HCT116 (cell line): ENCODE measurements around the gene ADK. TPM values are rescaled to one million over a fixed set of nuclear protein-coding genes. Genes with fewer than 3 reads are reported as not detected.
A peak's percentile ranks its signal among the peaks of the same experiment; 100 is the strongest.

Experiments
- ATAC-seq: fragments of 200-7000 bp; cut with Tn5 transposase; 2 replicates; pipeline ENCODE4 v1.9.1; 2020; ENCODE audit warnings: mild to moderate bottlenecking, moderate library complexity
- Bru-seq: library from RNA; stranded (reverse); fragments of 400-500 nt; gene quantifications from one replicate; lab custom pipeline; 2021; lab: Mats Ljungman, UMichigan
- BruChase-seq, 2 experiments: library from RNA; stranded (reverse); fragments of 400-500 nt; gene quantifications; one replicate each; lab custom pipeline; 2021; lab: Mats Ljungman, UMichigan
- BruUV-seq: library from RNA; stranded (reverse); fragments of 400-500 nt; replicated peaks from 2 replicates; lab custom pipeline; 2021; lab: Mats Ljungman, UMichigan
- CTCF ChIA-PET: fragments of 300-600 bp; sonication (Branson Sonifier 250); formaldehyde crosslinking; loops from one replicate; lab custom pipeline; 2021; ENCODE audit warnings: antibody characterized with exemption; lab: Charles Lee
- POLR2A ChIA-PET: fragments of 300-600, 350-600 bp; sonication (Branson Sonifier 250); formaldehyde crosslinking; loops from one replicate; lab custom pipeline; 2021; ENCODE audit warnings: antibody characterized with exemption; lab: Charles Lee
- RAD21 ChIA-PET, 2 experiments: fragments of 300-600 bp; sonication (Branson Sonifier 250); formaldehyde crosslinking; loops; one replicate each; lab custom pipeline; 2023; ENCODE audit warnings: low total read pairs in 2 of 2; ENCODE audit not compliant: uncharacterized antibody in 2 of 2, unreplicated experiment in 2 of 2, low non-redundant PET in 1 of 2; lab: Charles Lee
- DNase-seq: peaks from one replicate; pipeline ENCODE4 v3.0.0-alpha.2; 2010; ENCODE audit warnings: low read depth, low spot score
- H2AFZ ChIP-seq: fragments of 200-600 bp; shearing (Covaris generic), sonication (generic); 2 replicates; pipeline ENCODE4 v1.6.1; 2017; ENCODE audit warnings: low read depth, mixed run types, mixed read lengths, antibody characterized with exemption, low read length; ENCODE audit not compliant: poor library complexity, severe bottlenecking
- H3K27ac ChIP-seq: 2 replicates; pipeline ENCODE4 v1.5.1; 2012; ENCODE audit warnings: low read depth, low read length
- H3K27me3 ChIP-seq: fragments of 200-600 bp; sonication (generic); 2 replicates; pipeline ENCODE4 v1.6.1; 2016; ENCODE audit warnings: mixed run types, low read length, mixed read lengths; ENCODE audit not compliant: insufficient read depth
- H3K36me3 ChIP-seq, 2 experiments: fragments of 200-500 bp in 1 of 2; fragments of 200-600 bp in 1 of 2; sonication (Bioruptor generic) in 1 of 2; sonication (generic) in 1 of 2; 2 replicates each; pipeline versions ENCODE4 v1.5.1 to v1.6.1; 2014 to 2016; ENCODE audit warnings: low read length in 2 of 2, inconsistent platforms in 1 of 2, mixed read lengths in 1 of 2, mixed run types in 1 of 2; ENCODE audit not compliant: insufficient read depth in 2 of 2, control insufficient read depth in 1 of 2
- H3K4me1 ChIP-seq, 2 experiments: fragments of 200-600 bp in 1 of 2; sonication (generic) in 1 of 2; 2 replicates each; pipeline versions ENCODE4 v1.5.1 to v1.6.1; 2012 to 2017; ENCODE audit warnings: low read length in 2 of 2, inconsistent platforms in 1 of 2, mild to moderate bottlenecking in 1 of 2, mixed read lengths in 1 of 2, mixed run types in 1 of 2, moderate library complexity in 1 of 2; ENCODE audit not compliant: insufficient read depth in 2 of 2, control insufficient read depth in 1 of 2
- H3K4me2 ChIP-seq: fragments of 200-600 bp; sonication (generic); 2 replicates; pipeline ENCODE4 v1.6.1; 2017; ENCODE audit warnings: mixed run types, low read length, mixed read lengths
- H3K4me3 ChIP-seq, 2 experiments: fragments of 200-600 bp in 1 of 2; sonication (generic) in 1 of 2; replicated peaks in 1 of 2; 2 replicates each; pipeline ENCODE4 v1.5.1; 2011 to 2016; ENCODE audit warnings: low read length in 2 of 2, control low read depth in 1 of 2, low read depth in 1 of 2, mild to moderate bottlenecking in 1 of 2, mixed read lengths in 1 of 2, mixed run types in 1 of 2
- H3K79me2 ChIP-seq: fragments of 200-600 bp; sonication (generic); 2 replicates; pipeline ENCODE4 v1.6.1; 2017; ENCODE audit warnings: mild to moderate bottlenecking, mixed run types, low read length, moderate library complexity, mixed read lengths; ENCODE audit not compliant: insufficient read depth
- H3K9ac ChIP-seq: fragments of 200-600 bp; sonication (generic); 2 replicates; pipeline ENCODE4 v1.6.1; 2016; ENCODE audit warnings: low read length, mixed read lengths
- H3K9me2 ChIP-seq: fragments of 200-600 bp; sonication (generic), shearing (Covaris generic); 2 replicates; pipeline ENCODE4 v1.6.1; 2017; ENCODE audit warnings: mixed run types, mild to moderate bottlenecking, moderate library complexity; ENCODE audit not compliant: insufficient read depth
- H3K9me3 ChIP-seq, 2 experiments: fragments of 200-500 bp in 1 of 2; fragments of 200-600 bp in 1 of 2; sonication (Bioruptor generic) in 1 of 2; sonication (generic) in 1 of 2; 2 replicates each; pipeline ENCODE4 v1.6.1; 2014 to 2017; ENCODE audit warnings: low read length in 2 of 2, mixed read lengths in 2 of 2, inconsistent platforms in 1 of 2, low read depth in 1 of 2, mild to moderate bottlenecking in 1 of 2, mixed run types in 1 of 2, moderate library complexity in 1 of 2; ENCODE audit not compliant: control insufficient read depth in 1 of 2, insufficient read depth in 1 of 2
- H4K20me1 ChIP-seq: fragments of 200-600 bp; sonication (generic), shearing (Covaris generic); 2 replicates; pipeline ENCODE4 v1.6.1; 2017; ENCODE audit warnings: mixed run types, mild to moderate bottlenecking, moderate library complexity; ENCODE audit not compliant: insufficient read depth
- CEBPB ChIP-seq: IDR thresholded peaks from 2 replicates; pipeline ENCODE4 v1.6.1; 2012; ENCODE audit warnings: low read depth
- CTCF ChIP-seq, 3 experiments: fragments of 200-600 bp in 1 of 3; sonication (generic) in 1 of 3; IDR thresholded peaks in 2 of 3; conservative IDR thresholded peaks in 1 of 3; 2 replicates each; pipeline ENCODE4 v1.5.1; 2012 to 2017; ENCODE audit warnings: low read depth in 2 of 3, low read length in 2 of 3, antibody characterized with exemption in 1 of 3, borderline replicate concordance in 1 of 3, control low read depth in 1 of 3, mild to moderate bottlenecking in 1 of 3, mixed read lengths in 1 of 3, mixed run types in 1 of 3, moderate library complexity in 1 of 3; ENCODE audit not compliant: insufficient read depth in 1 of 3
- EGR1 ChIP-seq: IDR thresholded peaks from 2 replicates; pipeline ENCODE4 v1.6.1; 2012; ENCODE audit warnings: low read depth
- ELF1 ChIP-seq: IDR thresholded peaks from 2 replicates; pipeline ENCODE4 v1.6.1; 2012; ENCODE audit warnings: low read depth, borderline replicate concordance
- EZH2 ChIP-seq: fragments of 200-600 bp; sonication (generic); IDR thresholded peaks from 2 replicates; pipeline ENCODE4 v1.6.1; 2017; ENCODE audit warnings: antibody characterized with exemption, mixed run types
- FOSL1 ChIP-seq: IDR thresholded peaks from 2 replicates; pipeline ENCODE4 v1.6.1; 2012; ENCODE audit warnings: low read depth
- MAX ChIP-seq: IDR thresholded peaks from 2 replicates; pipeline ENCODE4 v1.6.1; 2012
- POLR2A ChIP-seq: IDR thresholded peaks from 2 replicates; pipeline ENCODE4 v1.7.0; 2011; ENCODE audit warnings: borderline replicate concordance; ENCODE audit not compliant: insufficient read depth, insufficient read length; ENCODE audit errors: extremely low read depth
- POLR2AphosphoS5 ChIP-seq: IDR thresholded peaks from 2 replicates; pipeline ENCODE4 v1.6.1; 2011; ENCODE audit warnings: mild to moderate bottlenecking, low read depth, low read length, moderate library complexity
- RAD21 ChIP-seq: IDR thresholded peaks from 2 replicates; pipeline ENCODE4 v1.6.1; 2012; ENCODE audit warnings: low read depth, mild to moderate bottlenecking
- REST ChIP-seq: IDR thresholded peaks from 2 replicates; pipeline ENCODE4 v1.6.1; 2012; ENCODE audit warnings: low read depth
- SIN3A ChIP-seq: IDR thresholded peaks from 2 replicates; pipeline ENCODE4 v1.6.1; 2012; ENCODE audit warnings: low read depth
- SP1 ChIP-seq: IDR thresholded peaks from 2 replicates; pipeline ENCODE4 v1.6.1; 2012; ENCODE audit warnings: low read depth
- SRF ChIP-seq: IDR thresholded peaks from 2 replicates; pipeline ENCODE4 v1.6.1; 2012; ENCODE audit warnings: low read depth
- ZFX ChIP-seq: fragments of 450-650 bp; IDR thresholded peaks from 2 replicates; pipeline ENCODE4 v1.6.1; 2017
- ZNF274 ChIP-seq: fragments of 200-500 bp; sonication (Bioruptor generic); IDR thresholded peaks from 2 replicates; pipeline ENCODE4 v1.6.1; 2014; ENCODE audit warnings: mild to moderate bottlenecking, low read depth, low read length, inconsistent platforms
- intact Hi-C: fragments of 100-400 bp; cut with micrococcal nuclease; formaldehyde crosslinking; loops from 2 replicates; pipeline ENCODE4 v1.10.0; 2022
- long read RNA-seq: library from polyadenylated mRNA; unstranded; transcript quantifications from one replicate; pipeline ENCODE4 v2.0.0, GENCODE V29; 2021; ENCODE audit not compliant: unreplicated experiment
- polyA plus RNA-seq: library from polyadenylated mRNA; unstranded; fragments of >200 nt; gene quantifications from 2 replicates; pipeline ENCODE4 v1.2.1, GENCODE V29; 2012; ENCODE audit warnings: missing spikeins
- total RNA-seq: library from RNA; stranded (reverse); gene quantifications from one replicate; pipeline ENCODE4 v1.2.1, GENCODE V29; 2021; ENCODE audit not compliant: unreplicated experiment

Gene ADK
- total RNA-seq (55.0 TPM), Bru-seq, nascent RNA (percentile 90 among the genes with signal in this experiment), BruChase-seq, experiment 1, labeled RNA remaining after a 6-hour chase (percentile 66 among the genes with signal in this experiment), BruChase-seq, experiment 2, labeled RNA remaining after a 2-hour chase (percentile 70 among the genes with signal in this experiment)
- polyA plus RNA-seq: 25.4 and 36.5 TPM in 2 replicates
- long read RNA-seq, transcript ADK-201 (11 exons, 1,169 nt): minor isoform, 43 of 139 reads
- long read RNA-seq, transcript ADK-202 (11 exons, 2,083 nt): major isoform, 54 of 139 reads
- long read RNA-seq, partial matches to known transcripts: 7 of 139 reads
- long read RNA-seq, other reads (novel, unspliced or antisense): 33 of 139 reads

DNA sequence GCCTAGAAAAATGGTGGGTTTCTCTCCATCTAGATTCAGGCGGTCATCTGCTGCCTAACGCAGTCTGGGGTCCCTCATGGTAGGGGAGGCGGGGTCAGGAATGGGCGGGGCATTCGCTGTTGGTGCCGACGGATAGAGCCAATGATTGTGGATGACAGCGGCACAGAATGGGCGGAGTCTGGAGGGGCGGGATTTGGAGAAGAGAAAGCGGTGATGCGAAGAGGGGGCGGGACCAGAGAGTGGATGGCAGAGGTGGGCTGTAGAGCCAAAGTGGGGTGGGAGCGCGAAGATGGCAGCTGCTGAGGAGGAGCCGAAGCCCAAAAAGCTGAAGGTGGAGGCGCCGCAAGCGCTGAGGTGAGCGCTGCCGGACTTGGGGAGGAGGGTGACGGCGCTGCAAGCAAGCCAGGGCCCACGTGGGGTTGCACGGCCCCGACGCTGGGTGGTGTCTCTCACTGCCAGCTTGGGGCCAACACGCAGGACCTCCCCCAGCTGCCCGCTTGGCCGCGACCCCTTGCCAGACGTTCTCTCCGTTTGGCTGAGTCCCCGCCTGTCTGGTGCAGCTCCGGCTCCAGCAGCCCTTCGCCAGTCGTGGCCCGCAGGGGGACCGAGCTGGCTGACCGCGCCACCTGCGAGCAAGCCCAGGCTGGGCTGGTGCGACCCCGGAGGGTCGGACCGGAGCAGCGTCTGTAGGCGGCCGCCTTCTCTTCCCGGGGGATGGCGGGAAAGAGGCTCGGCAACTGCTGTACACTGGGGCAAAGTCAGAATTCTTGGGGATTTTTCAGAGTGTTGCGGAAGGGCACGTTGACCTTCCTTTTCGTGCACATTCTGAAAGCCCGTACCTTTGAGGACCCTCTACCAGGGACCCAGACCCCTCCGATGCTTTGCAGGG lies at the start of gene ADK:
Gene ADK, plus strand, starts transcription at position 232 of the 889 bp plus-strand sequence. Its CDS starts 58 bp downstream, at position 290.
- Histone ChIP-seq H4K20me1 (no peaks in the 10 kb centered on the region), H2AFZ (peak within 1 kb of the TSS; percentile 42), H3K9me2 (no peaks in the 10 kb centered on the region), H3K79me2 (peaks cover 81% of the 10 kb centered on the region), H3K4me3 (peak within 1 kb of the TSS; percentile 82 to 85), H3K9me3 (no peaks in the 10 kb centered on the region), H3K36me3 (no peaks in the 10 kb centered on the region), H3K4me2 (peak within 1 kb of the TSS; percentile 91), H3K9ac (peak within 1 kb of the TSS; percentile 93), H3K4me1 (peaks cover 13 to 22% of the 10 kb centered on the region in 2 experiments), H3K27me3 (no peaks in the 10 kb centered on the region), H3K27ac (peak within 1 kb of the TSS; percentile 89)
- ChIA-PET CTCF (no interaction called here), RAD21 (interaction anchor here in 1 of 2 experiments (1.0 kb wide), 1 partner anchor 63 kb away, joined by 3 read pairs; no protein-coding TSS in a partner anchor), POLR2A (interaction anchor here (1.4 to 1.7 kb wide), 2 partner anchors 32 to 84 kb away, joined by 6 read pairs; no protein-coding TSS in a partner anchor)
- peak; percentile 92 for ATAC-seq
- DNase-seq: peak; percentile 96
- intact Hi-C loops: loop anchor here (5.0 kb wide), 2 partner anchors 61 to 81 kb away; no protein-coding TSS in a partner anchor
- BruUV-seq: TSS peak; percentile 60
- peak; percentile 82 for TF ChIP-seq SP1
- TF ChIP-seq FOSL1: no peak
- peak; percentile 91 for TF ChIP-seq MAX
- peak; percentile 40 for TF ChIP-seq POLR2A
- peak; percentile 73 for TF ChIP-seq POLR2AphosphoS5
- TF ChIP-seq CTCF (IDR thresholded peaks at IDR 0.05 in 2 of 3, conservative IDR thresholded peaks at IDR 0.05 in 1 of 3; ENCODE audit: borderline replicate concordance in 1 of 3, insufficient read depth in 1 of 3, low read depth in 2 of 3, low read length in 2 of 3): peak in 2 of 3 experiments; percentile 15 to 16; a peak in 1 of 6 replicates
- TF ChIP-seq REST: no peak
- TF ChIP-seq SIN3A: 0 out of 2 replicates have a peak, but pooled peaks have one; percentile 14
- TF ChIP-seq EZH2: no peak
- TF ChIP-seq ZFX: no peak; the same call in 1 of the 2 replicates
- TF ChIP-seq ELF1: no peak
- TF ChIP-seq ZNF274: no peak
- TF ChIP-seq EGR1: no peak
- TF ChIP-seq RAD21: peak; percentile 17; the same call in 1 of the 2 replicates
- no peak for TF ChIP-seq SRF
- no peak for TF ChIP-seq CEBPB
